GM18505 (cell line): ENCODE results near the gene HAGHL.

Source experiments
- ATAC-seq: cut with Tn5 transposase; IDR thresholded peaks from one replicate; pipeline ENCODE4 v1.9.1; 2021; ENCODE audit not compliant: unreplicated experiment
- POLR2A ChIP-seq: IDR thresholded peaks from 4 replicates; pipeline ENCODE4 v1.6.1; 2011; ENCODE audit warnings: borderline replicate concordance; ENCODE audit not compliant: insufficient read depth, insufficient read length; ENCODE audit errors: extremely low read depth

The HAGHL gene

GRCh38 chr16:718389-718788, 8.5 kb upstream of the HAGHL start:
- ATAC-seq: no peak
- TF ChIP-seq POLR2A: peak; percentile 17

- ATAC-seq: no peak
- peak; percentile 11 for TF ChIP-seq POLR2A
Observed at GRCh38 chr16:718922-719321, 8.0 kb upstream of the HAGHL start.

GRCh38 chr16:719815-720446, 7.0 kb upstream of the HAGHL start:
- TF ChIP-seq POLR2A: no peak
- no peak for ATAC-seq

GRCh38 chr16:720447-720989, 6.4 kb upstream of the HAGHL start:
- no peak for TF ChIP-seq POLR2A
- ATAC-seq: peak; percentile 16

DNA sequence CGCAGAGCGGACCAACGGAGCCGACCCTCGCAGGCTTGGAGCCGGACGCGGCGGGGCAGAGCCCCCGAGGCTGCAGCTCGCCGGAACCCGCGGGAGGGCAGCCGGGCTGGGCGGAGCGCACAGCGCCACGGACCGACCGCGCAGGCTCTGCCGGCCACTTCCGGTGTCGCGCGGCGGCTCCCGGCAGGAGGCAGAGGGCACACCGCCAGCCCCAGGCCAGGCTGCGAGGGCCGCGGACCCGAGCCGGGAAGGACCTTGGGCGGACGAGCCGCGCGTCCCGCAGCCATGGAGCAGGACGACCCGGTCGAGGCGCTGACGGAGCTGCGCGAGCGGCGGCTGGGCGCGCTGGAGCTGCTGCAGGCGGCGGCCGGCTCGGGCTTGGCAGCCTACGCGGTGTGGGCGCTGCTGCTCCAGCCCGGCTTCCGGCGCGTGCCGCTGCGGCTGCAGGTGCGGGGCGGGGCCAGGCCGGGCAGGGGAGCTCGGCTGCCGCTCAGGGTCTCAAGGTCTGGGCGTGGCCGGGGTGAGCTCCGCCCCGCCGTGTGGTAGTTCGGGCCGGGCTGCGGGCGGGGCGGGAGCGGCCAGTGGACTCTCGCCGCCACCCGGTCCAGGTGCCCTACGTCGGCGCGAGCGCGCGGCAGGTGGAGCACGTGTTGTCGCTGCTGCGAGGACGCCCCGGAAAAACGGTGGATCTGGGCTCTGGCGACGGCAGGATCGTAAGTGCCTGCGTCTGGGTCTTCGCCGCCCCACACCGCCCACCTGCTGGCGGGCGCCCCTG, 5.7 kb upstream of the HAGHL start, which contains the start of gene ANTKMT:
TSS of gene ANTKMT (plus strand) at position 157 of the 775 bp plus-strand sequence. CDS start at position 286, 129 bp downstream.
- ATAC-seq: peak; percentile 61
- peak; percentile 95 for TF ChIP-seq POLR2A

GRCh38 chr16:721765-722540, 5.0 kb upstream of the HAGHL start:
- ATAC-seq: no peak
- TF ChIP-seq POLR2A: no peak

DNA sequence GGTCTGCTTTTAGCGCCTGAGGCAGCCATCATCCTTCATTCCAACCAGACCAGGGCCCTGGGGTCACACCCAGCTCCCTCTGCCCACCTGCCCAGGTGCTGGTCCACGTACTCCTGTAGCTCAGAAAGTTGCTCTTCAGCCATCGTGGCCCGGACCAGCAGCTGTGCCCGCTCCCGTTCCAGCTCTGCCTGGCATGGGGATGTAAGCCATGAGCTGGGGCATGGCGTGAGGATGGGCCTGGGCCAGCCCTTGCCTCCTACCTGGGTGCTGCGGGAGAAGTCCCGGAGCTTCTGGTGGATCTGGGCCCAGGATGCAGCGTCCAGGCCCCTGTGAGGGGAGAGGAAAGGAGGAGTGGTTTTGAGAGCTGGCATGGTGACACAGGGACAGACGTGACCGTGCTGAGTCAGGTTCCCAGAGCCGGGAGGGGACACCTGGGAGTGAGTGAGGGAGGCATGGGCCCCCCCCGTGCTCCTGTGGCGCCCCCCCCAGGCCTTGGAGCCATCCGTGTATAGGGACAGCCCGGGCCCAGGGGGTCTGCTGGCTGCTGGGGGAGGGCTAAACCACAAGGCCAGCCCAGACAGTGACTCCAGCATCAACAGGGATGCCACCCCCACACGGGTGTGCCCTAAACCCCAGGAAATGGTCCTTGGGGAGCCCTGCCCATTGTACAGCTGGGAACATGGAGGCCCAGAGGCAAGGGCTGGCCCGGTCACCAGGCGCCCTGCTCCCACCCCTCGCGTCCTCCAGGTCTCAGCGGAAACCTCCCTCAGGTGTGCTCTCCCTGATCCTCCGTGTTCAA, 3.9 kb upstream of the HAGHL start:
- ATAC-seq: no peak
- TF ChIP-seq POLR2A: no peak

DNA sequence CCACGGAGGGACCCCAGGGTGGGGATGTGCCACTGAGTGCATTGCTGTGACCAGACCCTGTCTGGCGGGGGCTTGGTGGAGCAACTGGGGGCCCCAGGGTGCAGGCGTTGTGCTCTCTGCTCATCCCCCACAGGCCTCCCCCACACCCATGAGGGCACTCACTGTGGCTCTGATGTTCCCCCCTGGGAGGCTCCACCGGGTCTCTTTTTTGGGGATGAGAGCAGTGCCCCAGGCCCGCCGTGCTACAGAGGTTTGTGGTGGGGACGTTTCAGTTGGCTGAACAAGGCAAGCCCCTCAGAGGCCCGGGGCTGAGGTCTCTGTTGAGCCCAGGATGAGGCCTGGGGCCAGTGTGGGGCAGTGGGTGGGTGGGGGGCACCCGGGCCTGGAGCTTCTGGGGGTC, 3.2 kb upstream of the HAGHL start:
- no peak for ATAC-seq
- no peak for TF ChIP-seq POLR2A

- no peak for TF ChIP-seq POLR2A
- ATAC-seq: no peak
Observed at GRCh38 chr16:724188-725040, 2.5 kb upstream of the HAGHL start.

- no peak for ATAC-seq
- no peak for TF ChIP-seq POLR2A
Observed at GRCh38 chr16:725041-725376, 1.9 kb upstream of the HAGHL start.

DNA sequence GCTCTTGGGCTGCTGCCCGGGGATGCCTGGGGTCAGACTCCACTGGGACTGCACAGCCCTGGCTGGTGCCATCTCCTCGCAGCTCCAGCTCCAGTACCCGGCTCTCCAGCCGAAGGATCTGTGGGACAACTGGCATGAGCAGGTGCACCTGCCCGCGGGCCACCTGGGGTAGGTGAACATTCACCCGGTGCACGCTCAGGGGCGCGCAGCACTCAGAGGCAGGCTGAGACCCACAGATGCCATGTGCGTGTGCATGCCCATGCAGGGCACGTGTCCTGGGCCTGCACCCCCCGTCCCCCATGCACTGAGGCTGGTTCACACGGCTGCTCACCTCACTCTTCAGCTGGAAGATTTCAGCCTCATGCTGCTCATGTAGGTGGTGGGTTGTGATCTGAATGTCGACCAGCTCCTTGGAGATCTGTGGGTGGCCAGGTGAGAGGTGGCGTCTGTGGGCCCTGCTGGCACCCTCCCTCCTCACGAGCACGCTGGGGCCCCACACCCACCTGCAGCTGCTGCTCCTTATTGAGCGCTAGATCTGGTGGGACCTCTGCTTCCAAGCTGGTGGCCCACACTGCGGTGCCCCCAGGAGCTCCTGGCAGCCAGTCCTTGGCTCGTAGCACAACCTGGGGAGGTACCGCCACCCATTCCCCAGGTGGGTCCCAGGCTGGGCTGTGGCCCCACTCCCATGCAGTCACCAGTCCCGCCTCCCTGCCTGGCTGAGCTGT, 1.3 kb upstream of the HAGHL start:
- TF ChIP-seq POLR2A: no peak
- no peak for ATAC-seq

- no peak for ATAC-seq
- TF ChIP-seq POLR2A: no peak
Observed at GRCh38 chr16:726188-726437, 793 bp upstream of the HAGHL start.
